HG03469 (cell line): ENCODE data around the gene DCP1B.

Experiments used
- ATAC-seq: cut with Tn5 transposase; IDR thresholded peaks from one replicate; pipeline ENCODE4 v1.9.1; 2021; ENCODE audit warnings: mild to moderate bottlenecking, moderate library complexity, moderate number of reproducible peaks; ENCODE audit not compliant: unreplicated experiment

DCP1B gene

DNA sequence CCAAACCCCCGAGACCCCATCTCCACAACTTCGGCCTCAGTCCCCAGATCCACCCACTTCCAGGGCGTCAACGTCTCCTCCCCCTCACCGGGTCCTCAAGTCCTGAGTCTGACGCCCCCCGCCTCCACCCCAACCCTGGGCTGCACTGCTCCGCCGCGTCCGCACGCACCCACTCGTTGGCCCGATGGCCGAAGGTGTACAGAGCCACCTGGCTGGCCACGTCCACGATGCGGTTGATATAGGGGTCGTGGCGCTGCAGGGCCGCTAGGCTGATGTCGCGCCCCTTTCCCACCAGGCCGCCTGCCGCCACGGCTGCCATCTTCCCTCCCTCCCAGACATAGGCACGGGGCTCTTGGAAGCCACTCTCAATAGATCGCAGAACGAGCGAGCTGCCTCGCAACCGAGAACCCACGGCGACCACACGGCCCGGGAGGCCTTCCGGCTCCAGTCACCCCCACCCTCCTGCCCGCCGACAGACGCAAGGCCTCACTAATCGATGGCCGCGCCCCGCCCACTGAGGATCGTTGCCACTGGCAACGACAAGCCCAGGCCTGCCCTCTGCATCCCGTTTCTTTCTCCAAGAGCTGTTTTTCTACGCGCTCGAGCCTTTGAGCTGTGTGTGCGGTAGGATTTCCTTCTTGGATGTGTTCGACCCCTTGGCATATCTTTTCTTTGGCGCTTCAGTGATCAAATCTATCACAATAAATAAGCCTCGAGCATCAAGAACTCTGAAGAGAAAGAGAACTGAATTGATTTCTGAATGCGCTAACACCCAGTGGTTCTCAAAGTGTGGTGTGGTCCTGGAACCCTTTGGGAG lies at the start of gene DCP1B:
Gene DCP1B (minus strand): TSS at position 345 of the 817 bp plus-strand sequence. CDS start 26 bp downstream, at position 319.
- peak; percentile 78 for ATAC-seq

DNA sequence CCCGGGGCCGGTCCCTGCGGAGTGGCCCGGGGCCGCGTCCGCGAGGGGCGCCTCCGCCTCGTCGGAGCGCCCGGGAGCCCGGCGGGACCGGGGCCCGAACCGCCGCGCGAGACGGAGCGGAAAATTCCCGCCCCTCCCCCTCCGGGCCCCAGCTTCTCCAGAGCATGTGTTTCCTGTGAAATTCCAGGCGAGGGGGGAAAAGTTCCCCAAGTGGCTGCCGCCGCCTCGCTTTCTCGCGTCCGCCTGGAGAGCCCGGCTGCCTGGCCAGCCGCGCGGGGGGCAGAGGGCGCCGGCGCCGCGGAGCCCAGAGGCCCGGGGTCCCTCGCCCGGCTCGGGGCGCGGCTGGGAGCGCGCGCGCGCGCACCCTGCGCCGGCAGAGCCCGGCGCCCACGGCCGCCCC lies 49.4 kb upstream of the DCP1B start:
- no peak for ATAC-seq

DNA sequence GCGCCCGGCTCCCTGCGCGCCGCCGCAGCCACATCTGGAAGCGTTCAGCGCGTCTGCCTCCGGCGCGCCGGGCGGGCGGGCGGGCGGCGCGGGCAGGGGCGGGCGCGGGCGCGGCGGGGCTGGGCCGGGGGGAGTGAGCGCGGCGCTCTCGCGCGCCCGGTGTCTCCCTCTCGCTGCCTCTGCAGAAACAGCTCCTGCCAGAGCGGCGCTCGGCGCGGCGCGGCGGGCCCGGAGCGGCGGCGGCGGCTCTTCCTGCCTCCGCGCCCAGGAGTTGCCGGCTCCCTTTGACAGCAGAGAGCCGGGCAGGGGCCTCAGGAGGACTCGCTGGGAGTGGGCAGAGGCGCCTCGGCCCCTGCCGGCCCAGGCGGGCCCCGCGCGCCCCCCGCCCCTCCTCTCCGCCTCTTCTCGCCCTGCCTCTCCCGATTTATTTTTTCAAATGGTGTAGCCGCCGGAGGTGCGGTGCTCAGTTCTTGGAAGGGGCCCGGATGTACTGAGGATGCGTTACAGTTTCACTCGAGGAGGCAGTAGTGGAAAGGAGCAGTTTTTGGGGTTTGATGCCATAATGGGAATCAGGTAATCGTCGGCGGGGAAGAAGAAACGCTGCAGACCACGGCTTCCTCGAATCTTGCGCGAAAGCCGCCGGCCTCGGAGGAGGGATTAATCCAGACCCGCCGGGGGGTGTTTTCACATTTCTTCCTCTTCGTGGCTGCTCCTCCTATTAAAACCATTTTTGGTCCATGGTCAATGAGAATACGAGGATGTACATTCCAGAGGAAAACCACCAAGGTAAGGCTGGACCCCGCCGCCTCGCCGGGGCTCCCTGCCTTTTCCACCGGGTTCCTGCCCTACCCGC lies 48.8 kb upstream of the DCP1B start, which contains the start of gene CACNA1C:
Gene CACNA1C (plus strand): TSS at position 162 of the 853 bp plus-strand sequence. CDS start 576 bp downstream, at position 738.
- no peak for ATAC-seq

DNA sequence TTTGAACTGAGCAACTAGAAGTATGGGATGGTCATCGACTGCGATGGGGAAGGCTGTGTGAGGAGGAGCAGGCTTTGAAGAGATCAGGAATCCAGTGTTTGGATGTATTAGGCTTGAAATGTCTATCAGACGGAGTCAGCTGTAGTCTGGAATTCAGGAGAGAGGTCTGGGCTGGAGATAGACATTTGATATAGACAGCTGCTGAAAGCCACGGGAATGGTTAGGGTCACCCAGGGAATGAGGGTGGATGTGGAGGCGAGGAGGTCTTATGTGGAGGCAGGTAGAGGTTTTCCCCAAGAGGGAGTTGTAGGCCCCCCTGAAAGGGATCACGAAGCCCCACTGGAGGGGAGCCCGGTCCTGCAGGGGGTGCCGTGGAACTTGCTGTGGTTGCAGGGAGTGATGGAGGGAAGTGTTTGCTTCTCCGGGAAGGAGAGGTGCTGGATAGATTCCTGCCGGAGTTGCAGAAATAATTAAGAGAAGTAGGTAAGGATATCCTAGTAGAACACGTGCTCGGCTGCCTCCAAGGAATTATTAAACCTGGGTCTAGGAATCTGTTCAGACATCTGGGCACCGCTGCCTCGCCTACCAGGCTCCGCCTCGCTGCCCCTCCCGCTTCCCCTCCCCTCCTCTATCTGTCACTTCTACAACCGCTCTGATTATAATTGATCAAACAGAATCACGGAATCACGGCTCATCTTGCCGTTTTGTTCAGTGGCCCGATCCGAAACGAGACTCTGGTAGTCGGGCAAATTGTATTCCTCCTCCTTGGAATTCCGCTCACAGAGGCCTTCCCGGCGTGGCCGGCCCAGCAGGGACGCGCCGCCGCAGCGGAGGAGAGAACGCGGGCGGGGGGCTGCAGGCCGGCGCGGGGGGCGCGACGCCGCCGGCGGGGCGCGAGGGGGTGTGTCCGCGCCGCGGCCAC lies 47.7 kb upstream of the DCP1B start:
- ATAC-seq, result no peak

DNA sequence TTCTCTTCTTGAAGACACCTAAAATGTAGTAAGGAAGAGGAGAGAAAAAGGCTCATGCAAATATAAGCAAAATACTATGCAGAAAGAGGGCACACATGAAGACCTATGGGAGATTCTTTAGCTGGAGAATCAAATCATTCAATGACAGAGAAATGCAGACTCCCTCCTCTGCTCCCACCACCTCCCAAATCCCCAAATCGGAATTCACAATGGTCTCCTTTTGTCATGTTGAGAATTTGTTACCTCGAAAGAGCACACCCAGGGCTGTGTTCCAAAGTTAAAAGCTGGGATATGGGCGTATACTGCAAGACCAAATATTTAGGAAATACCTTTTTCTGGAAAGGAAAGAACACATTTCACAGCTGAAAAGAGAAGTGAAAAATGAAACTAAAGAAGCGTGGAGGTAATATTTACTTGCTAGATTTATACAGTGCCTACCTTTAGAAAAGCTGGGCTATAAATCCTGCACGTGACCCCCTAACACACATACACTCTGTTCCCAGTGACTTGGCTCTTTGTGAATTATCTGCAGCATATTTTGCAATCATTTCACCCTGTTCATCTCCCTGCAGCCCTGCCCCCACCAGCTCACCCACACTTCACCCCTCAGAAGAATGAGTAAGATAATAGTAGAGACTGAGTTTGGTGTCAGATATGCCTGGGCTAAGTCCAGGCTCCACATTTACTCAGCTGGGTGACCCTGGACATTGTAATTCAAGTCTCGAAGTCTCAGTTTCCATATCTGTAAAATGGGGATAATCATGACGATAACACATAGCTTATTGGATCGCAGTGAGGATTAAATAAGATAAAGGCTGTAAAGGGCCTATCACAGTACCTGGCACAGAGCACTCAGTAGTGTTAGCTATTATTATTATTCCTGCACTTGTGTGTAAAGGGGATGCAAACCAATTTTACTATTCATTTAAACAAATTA lies 45.6 kb upstream of the DCP1B start:
- ATAC-seq, result no peak

DNA sequence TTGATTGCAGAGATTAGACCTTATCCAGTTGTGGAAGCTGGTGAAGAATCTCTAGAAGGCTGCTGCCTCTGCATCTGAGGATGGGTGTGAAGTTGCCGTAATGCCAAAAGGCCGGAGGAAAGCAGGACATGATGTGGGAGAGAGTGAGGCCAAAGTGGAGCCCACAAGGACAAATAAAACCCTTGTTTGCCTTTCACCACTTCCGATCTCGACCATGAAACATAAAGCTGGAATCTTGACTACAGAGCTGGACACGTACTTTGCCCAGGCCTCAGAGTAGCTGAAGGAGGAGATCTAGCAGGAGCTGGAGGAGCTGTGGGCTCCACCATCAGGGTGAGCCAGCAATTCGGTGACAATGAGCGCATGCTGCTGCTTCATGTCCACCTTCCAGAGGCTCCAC lies 43.5 kb upstream of the DCP1B start:
- no peak for ATAC-seq

DNA sequence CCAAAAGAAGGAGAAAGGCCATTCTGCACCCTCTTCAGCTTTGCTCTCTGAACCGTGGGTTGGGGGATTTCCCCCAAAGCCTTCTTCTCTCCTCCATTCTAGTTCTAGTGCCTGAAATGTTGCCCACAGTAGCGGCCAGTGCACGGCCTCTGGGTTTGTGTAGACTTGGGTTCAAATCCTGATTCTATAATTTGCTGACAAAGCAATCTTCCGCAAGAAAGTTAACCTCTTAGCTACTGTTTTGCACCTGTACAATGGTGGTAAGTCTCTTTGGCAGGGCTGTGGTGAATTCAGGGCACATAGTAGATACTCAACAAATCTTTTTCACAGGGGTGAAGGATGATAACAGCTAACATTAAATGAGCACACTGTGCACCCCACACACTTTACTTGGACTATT lies 42.7 kb upstream of the DCP1B start:
- ATAC-seq, result no peak

DNA sequence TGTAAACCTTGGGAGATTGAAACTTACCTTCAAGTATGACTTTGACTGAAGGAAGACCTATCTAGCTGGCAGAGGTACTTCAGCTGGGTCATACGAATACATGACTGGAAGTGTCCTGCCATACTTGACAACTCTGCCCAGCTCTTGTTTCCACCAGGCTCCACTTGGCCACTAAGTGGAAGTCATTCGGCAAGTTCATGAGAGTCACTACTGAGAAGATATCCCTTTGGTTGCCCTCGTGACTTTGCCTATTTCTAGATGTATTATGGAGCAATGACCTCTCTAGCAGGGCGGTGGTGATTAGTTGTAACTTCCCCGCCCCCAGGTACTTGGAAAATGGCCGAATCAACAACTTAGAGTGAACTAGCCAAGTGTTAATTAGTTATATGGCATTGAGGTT lies 39.9 kb upstream of the DCP1B start:
- ATAC-seq, result no peak

DNA sequence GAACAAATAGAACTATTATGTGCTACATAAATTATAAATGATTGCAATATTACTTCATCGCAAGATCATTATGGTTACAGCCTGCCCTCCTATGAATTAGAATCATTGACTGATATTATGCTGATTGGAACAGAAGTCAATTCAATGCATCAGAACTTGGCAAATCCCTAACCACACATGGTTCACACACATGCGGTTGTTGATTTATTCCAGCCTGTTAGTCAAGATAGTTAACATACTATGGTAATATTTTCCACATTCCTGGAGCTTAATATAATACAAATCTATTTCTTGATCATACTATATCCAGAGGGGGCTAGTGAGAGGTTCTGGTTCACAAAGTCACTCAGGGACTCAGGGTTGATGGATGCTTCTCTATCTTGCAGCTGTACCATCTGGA lies 38.8 kb upstream of the DCP1B start:
- no peak for ATAC-seq

DNA sequence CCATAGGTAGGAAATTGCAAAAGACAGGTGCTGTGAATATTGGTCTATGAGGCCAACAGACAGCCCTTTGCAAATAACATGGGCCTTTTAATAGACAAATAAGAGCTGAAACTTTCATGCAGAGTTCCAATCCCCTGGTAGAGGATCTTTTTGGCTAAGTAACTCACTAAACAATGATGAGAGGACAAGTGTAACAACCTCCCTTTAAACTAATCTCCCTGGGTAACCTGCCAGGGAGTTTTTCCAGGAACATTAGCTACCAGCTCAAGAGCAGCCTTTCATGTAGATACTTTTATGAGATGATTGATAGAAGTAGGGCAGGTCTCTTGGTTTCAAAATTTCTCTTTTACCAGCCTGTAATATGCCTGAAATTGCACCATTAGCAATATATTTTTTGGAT lies 34.8 kb upstream of the DCP1B start:
- no peak for ATAC-seq

DNA sequence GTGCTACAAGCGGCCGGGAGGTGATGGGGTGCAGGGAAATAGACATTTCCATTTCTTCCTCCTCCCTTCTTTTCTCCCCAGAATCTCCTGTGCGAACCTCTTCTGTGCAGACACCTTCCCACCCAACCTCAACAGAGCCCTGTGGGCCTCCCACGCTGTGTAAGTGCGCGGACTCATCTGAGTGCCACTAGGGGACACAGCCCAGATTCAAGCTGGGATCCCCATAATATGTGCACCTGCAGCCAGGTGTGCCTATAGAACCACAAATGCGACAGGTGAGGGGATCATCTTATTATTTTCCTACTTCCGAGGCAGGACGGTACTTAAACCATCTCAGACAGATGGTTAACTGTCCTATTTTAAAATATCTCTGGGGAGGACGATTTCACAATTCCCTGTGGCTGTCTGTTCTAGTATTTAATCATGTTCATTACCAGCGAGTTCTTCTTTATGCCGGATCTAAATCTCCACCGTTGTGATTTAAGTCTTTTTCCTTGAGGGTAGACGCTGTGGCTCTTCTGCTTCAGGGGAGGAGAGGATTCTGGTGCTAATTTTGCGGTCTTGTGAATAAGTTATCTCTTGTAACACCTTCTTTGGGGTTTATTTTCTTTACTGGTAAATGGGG lies 31.3 kb upstream of the DCP1B start:
- ATAC-seq, result no peak

DNA sequence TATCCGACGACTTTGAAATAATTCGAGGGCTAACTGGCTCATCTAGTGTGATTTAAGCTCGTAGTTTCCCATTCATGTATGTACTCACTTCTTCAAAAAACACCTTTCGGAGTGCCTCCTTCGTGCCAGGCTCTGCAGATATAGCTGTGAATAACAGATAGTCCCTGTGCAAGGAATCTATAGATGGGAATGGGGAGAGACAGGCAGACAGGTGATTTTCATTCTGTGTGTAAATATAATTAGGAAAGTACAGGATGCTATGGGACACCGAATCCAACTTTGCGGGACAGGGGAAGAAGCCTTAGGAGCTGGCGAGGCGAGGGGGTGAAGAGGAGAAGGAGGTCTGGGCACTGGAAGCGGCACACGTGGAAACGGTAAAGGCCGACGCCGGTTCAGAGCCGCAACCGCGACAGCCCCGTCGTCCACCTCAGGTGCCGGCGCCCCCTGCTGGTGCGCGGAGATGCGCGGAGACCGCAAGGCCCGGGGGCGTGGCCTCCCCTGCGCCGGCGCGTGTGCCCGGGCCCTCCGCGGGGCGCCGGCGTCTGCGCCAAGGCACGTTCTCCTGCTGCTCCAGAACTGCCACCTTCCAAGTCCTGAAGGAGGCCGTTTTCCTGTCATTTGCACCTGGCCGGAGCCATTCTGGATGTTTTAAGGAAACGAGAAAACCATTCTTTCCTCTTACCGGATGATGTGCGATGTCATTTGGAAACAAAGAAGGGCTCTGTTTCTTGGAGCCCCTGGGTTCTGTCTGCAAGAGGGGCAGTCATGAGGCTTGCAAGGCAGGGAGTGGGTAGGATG lies 30.6 kb upstream of the DCP1B start:
- ATAC-seq, result no peak

DNA sequence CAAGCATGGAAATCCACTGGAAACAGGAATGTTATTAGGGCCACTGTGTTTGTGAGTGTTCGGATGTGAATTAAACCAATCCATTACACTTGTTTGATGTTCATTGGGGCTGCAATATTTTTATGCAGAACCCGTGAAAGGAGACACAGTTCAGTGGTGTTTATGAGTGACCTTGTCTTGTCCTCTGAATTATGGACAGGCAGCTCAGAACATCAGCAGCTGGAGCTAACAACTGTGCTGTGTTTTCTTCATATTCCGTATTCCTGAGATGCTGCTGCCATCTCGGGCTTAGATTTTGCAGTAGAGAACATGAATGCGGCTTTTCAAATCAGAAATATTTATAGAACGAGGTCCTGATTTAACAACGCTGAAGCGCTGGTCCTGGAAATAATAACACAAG lies 28.2 kb upstream of the DCP1B start:
- no peak for ATAC-seq

DNA sequence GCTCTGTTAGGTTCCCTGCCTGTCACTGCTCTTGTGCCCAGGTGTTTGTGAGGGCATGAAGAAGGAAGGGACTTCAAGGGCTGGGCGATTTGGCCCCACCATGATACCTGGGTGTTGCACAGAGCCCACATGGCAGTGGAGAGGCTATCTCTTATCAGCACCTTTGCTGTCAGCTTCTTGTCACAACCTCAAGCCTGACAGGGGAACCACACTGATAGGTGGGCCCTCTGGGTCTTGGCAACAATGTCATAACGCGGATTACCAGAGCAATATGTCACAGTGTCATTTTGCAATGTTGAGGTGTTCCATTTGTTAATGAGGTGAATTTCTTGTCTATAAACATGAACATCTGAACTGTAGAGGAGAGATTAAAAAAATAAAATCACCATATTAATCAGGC lies 25.6 kb upstream of the DCP1B start:
- ATAC-seq, result no peak

DNA sequence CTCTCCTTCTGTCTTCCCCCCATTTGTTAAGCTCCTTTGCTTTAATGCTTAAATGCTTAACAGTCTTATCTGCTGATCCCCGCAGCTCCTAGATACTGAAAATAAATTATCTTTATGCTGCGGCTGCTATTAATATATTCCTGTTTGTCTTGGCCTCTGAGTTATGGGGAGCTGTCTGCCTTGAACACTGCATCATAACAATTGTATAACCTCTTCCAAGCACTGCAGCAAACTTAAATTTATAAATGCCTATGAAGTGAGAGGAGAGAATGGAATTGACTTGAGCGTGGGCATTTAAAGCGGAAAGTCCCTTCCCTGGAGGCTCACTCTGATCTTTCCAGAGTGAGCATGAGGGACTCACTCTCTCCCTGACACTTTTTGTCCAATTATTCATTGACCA lies 23.1 kb upstream of the DCP1B start:
- ATAC-seq, result no peak

DNA sequence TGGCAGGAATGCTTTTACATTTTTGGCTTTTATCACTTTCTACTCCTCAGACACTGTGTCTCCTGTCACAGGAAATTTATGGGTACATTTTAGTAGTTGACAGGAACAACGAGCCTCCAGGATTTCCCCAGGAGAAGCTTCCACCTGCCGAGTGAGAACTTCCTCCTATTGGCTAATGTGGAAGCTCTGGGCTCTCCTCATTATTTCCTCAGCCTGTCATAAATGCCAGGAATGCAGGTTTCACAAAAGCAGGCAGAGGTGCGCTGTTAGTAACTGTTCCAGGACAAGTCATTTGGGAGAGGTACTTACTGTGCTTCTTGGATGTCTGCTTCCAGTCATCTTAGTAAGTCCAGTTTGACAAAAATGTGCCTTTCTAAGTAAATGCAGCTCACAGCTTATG lies 19.1 kb upstream of the DCP1B start:
- no peak for ATAC-seq

DNA sequence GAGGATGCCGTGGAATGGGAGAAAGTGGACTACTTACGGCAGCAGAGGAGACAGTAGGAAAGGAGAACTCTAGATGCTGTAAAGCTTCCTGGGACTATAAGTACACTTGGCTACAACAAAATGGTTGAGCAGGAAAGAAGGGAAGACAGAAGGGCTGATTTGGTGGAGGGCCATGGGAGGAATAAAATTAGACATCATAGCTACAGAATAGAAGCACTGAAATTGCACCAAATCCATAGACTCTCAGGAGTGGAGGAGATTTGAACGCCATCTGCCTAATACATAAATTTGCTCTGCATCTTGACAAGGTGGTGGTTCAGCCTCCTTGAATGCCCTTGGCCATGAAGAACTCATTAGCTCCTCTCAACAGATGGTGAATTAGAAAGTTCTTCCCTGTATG lies 16.3 kb upstream of the DCP1B start:
- ATAC-seq, result no peak

DNA sequence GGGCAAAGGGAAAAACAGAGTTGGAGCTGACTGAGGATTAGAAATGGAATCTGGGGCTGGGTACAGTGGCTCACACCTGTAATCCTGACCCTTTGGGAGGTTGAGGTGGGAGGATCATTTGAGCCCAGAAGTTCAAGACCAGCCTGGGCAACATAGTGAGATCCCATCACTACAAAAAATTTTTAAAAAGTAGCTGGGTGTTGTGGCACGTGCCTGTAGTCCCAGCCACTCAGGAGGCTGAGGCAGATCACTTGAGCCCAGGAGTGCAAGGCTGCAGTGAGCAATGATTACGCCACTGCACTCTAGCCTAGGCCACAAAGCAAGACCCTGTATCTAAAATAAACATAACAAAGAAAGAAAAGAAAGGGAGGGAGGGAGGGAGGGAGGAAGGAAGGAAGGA lies 14.9 kb upstream of the DCP1B start:
- ATAC-seq, result no peak

DNA sequence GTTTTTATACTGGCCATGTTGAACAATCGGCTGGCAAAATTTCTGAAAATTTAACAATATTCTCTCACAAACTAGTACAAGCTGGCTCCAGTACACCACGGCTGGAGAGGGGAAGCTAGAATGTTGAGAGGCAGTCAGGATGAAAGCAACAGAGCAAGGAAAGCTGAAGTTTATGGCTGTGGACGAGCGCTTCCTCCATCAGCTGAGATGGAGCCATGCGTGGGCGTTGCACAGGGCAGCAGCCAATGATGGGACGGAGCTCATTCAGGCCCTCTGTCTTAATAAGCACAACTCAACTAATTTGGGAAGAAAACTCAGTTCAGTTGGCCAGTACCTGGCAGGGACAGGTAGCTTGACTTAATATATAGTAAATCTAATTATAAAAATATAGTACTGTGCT lies 14.1 kb upstream of the DCP1B start:
- no peak for ATAC-seq
